ENCODE data around the gene DCC.

GRCh38 chr18:52598921-52599320, 258.9 kb downstream of the DCC start:
- TF ChIP-seq ETS1 (conservative IDR thresholded peaks at IDR 0.05; ENCODE audit: control insufficient read depth, low read depth, low read length), result no peak
- TF ChIP-seq SMC3 (conservative IDR thresholded peaks at IDR 0.05; ENCODE audit: insufficient read depth, low read depth, low read length), result no peak
- no peak for TF ChIP-seq FOXA3 (CRISPR knock-in tag; conservative IDR thresholded peaks at IDR 0.05 in 1 of 2, IDR thresholded peaks at IDR 0.05 in 1 of 2)
- TF ChIP-seq FOXK1 (CRISPR knock-in tag; IDR thresholded peaks at IDR 0.05; ENCODE audit: borderline replicate concordance), result no peak
- TF ChIP-seq THAP7 (CRISPR knock-in tag; IDR thresholded peaks at IDR 0.05), result no peak

Data from K562 (cell line).